ENCODE results near the gene IKBKE. TPM values are rescaled to one million over a fixed set of nuclear protein-coding genes. Genes with fewer than 3 reads are reported as not detected.
"Not testable (repeated sequence)": the region's sequence is repeated elsewhere in the genome, so short reads cannot be mapped to it uniquely, and the experiment has no call there.

IKBKE gene
- total RNA-seq, 1 experiment from 2014 or later: 5.1 TPM

- Histone ChIP-seq H3K9me2 (ENCODE audit: insufficient read depth) (no peaks in the 10 kb centered on the region), H3K79me2 (ENCODE audit: insufficient read depth, low read length) (no peaks in the 10 kb centered on the region), H3K9me3 (ENCODE audit: control insufficient read depth in 1 of 2, insufficient read depth in 1 of 2, low read depth in 1 of 2, low read length in 2 of 2) (no peaks in the 10 kb centered on the region), H2AFZ (ENCODE audit: low read depth, low read length, poor library complexity, severe bottlenecking) (no peak overlapping the region), H3K36me3 (ENCODE audit: control insufficient read depth in 1 of 2, insufficient read depth in 2 of 2, low read length in 2 of 2) (no peaks in the 10 kb centered on the region), H3K4me1 (ENCODE audit: control insufficient read depth in 1 of 2, insufficient read depth in 2 of 2, low read length in 2 of 2) (peaks cover 0 to 6% of the 10 kb centered on the region in 2 experiments; a peak in 1 of 4 replicates), H4K20me1 (ENCODE audit: insufficient read depth) (no peaks in the 10 kb centered on the region), H3K27ac (ENCODE audit: low read depth, low read length) (no peak overlapping the region), H3K4me2 (ENCODE audit: low read length) (no peak overlapping the region), H3K27me3 (ENCODE audit: insufficient read depth, low read length) (no peaks in the 10 kb centered on the region), H3K4me3 (replicated peaks in 1 of 2; ENCODE audit: low read depth in 1 of 2, low read length in 2 of 2) (no peak overlapping the region), H3K9ac (ENCODE audit: low read length) (no peak overlapping the region)
- POLR2A ChIA-PET: no interaction called here
- intact Hi-C loops (cut with micrococcal nuclease): no loop called here
- CTCF ChIA-PET: no interaction called here
- RAD21 ChIA-PET (ENCODE audit: low non-redundant PET in 1 of 2, low total read pairs in 2 of 2, uncharacterized antibody in 2 of 2, unreplicated experiment in 2 of 2): interaction anchor here in 1 of 2 experiments (0.6 kb wide), 1 partner anchor 232 kb away, joined by 4 read pairs; no protein-coding TSS in a partner anchor
- TF ChIP-seq ZFX (IDR thresholded peaks at IDR 0.05): no peak
- no peak for TF ChIP-seq TCF7L2 (IDR thresholded peaks at IDR 0.05; ENCODE audit: borderline replicate concordance, extremely low read depth, insufficient read depth, insufficient read length)
- no peak for TF ChIP-seq RAD21 (IDR thresholded peaks at IDR 0.05; ENCODE audit: low read depth)
- TF ChIP-seq FOSL1 (IDR thresholded peaks at IDR 0.05; ENCODE audit: low read depth): no peak
- ATAC-seq: no peak
- no TSS peak for BruUV-seq (replicated peaks)
- no peak for DNase-seq (ENCODE audit: low read depth, low spot score)
Measured at GRCh38 chr1:206482611-206483010, 12.3 kb downstream of the IKBKE start.

- CTCF ChIA-PET; H3K9me2 ChIP-seq (ENCODE audit: insufficient read depth); H3K27ac ChIP-seq (ENCODE audit: low read depth, low read length); intact Hi-C loops (cut with micrococcal nuclease); H3K9me3 ChIP-seq (ENCODE audit: control insufficient read depth in 1 of 2, insufficient read depth in 1 of 2, low read depth in 1 of 2, low read length in 2 of 2); RAD21 ChIA-PET (ENCODE audit: low non-redundant PET in 1 of 2, low total read pairs in 2 of 2, uncharacterized antibody in 2 of 2, unreplicated experiment in 2 of 2); DNase-seq (ENCODE audit: low read depth, low spot score); H3K36me3 ChIP-seq (ENCODE audit: control insufficient read depth in 1 of 2, insufficient read depth in 2 of 2, low read length in 2 of 2); H3K27me3 ChIP-seq (ENCODE audit: insufficient read depth, low read length); H3K79me2 ChIP-seq (ENCODE audit: insufficient read depth, low read length); H3K4me2 ChIP-seq (ENCODE audit: low read length); H3K4me3 ChIP-seq (replicated peaks in 1 of 2; ENCODE audit: low read depth in 1 of 2, low read length in 2 of 2); H2AFZ ChIP-seq (ENCODE audit: low read depth, low read length, poor library complexity, severe bottlenecking); POLR2A ChIA-PET; H4K20me1 ChIP-seq (ENCODE audit: insufficient read depth); ATAC-seq; H3K4me1 ChIP-seq (ENCODE audit: control insufficient read depth in 1 of 2, insufficient read depth in 2 of 2, low read length in 2 of 2); H3K9ac ChIP-seq (ENCODE audit: low read length); BruUV-seq (replicated peaks): not testable (repeated sequence)
Measured at GRCh38 chr1:206483864-206484263, 13.6 kb downstream of the IKBKE start.
